ENCODE results near the gene HINT3. TPM values are rescaled to one million over a fixed set of nuclear protein-coding genes. Genes with fewer than 3 reads are reported as not detected.

Gene HINT3
- total and polyA plus RNA-seq, 2 of the 13 experiments (the other 11 are each of a cell fraction or from before 2014, with no cell fraction given): 3.1 to 22.8 TPM

GRCh38 chr6:125918681-125919566 lies 37.6 kb upstream of the HINT3 start (continued):
- TF ChIP-seq CSRNP2 (CRISPR knock-in tag; conservative IDR thresholded peaks at IDR 0.05; ENCODE audit: low read depth) (no peak), FOXJ3 (CRISPR knock-in tag; IDR thresholded peaks at IDR 0.05; ENCODE audit: borderline replicate concordance) (peak; percentile 54; the same call in 1 of the 2 replicates), NFATC3 (CRISPR knock-in tag; IDR thresholded peaks at IDR 0.05) (no peak), SIN3B (IDR thresholded peaks at IDR 0.05; ENCODE audit: low read length) (no peak; the same call in 1 of the 2 replicates), ZNF17 (CRISPR knock-in tag; IDR thresholded peaks at IDR 0.05) (no peak), SRSF1 (optimal IDR thresholded peaks at IDR 0.05; ENCODE audit: low read depth, low read length) (no peak), SYNCRIP (IDR thresholded peaks at IDR 0.05; ENCODE audit: insufficient read depth, low read depth, low read length) (no peak), ZNF850 (CRISPR knock-in tag; conservative IDR thresholded peaks at IDR 0.05) (no peak), HNF4G (IDR thresholded peaks at IDR 0.05; ENCODE audit: borderline replicate concordance, low read depth, low read length) (peak; percentile 72; the same call in 1 of the 2 replicates), HNF4G (CRISPR knock-in tag; IDR thresholded peaks at IDR 0.05; ENCODE audit: borderline replicate concordance, low read depth) (no peak), NCOA5 (CRISPR knock-in tag; IDR thresholded peaks at IDR 0.05) (no peak), GATA4 (IDR thresholded peaks at IDR 0.05; ENCODE audit: borderline replicate concordance, low read depth) (no peak), ETV6 (CRISPR knock-in tag; conservative IDR thresholded peaks at IDR 0.05) (no peak), SIX1 (CRISPR knock-in tag; IDR thresholded peaks at IDR 0.05; ENCODE audit: borderline replicate concordance) (peak; percentile 98), ZNF263 (CRISPR knock-in tag; IDR thresholded peaks at IDR 0.05) (no peak), TEAD2 (CRISPR knock-in tag; IDR thresholded peaks at IDR 0.05) (no peak), PHF20 (CRISPR knock-in tag; IDR thresholded peaks at IDR 0.05) (no peak), RAD51 (IDR thresholded peaks at IDR 0.05; ENCODE audit: borderline replicate concordance) (no peak), ZFY (CRISPR knock-in tag; IDR thresholded peaks at IDR 0.05) (no peak; the same call in 1 of the 2 replicates), ZNF318 (CRISPR knock-in tag; IDR thresholded peaks at IDR 0.05) (no peak), TOPORS (CRISPR knock-in tag; IDR thresholded peaks at IDR 0.05) (no peak), RFXAP (CRISPR knock-in tag; IDR thresholded peaks at IDR 0.05; ENCODE audit: borderline replicate concordance) (no peak)
